Islet of Langerhans (tissue), 1 donor: ENCODE results near the gene TESK1.
"Not testable (repeated sequence)": the region's sequence is repeated elsewhere in the genome, so short reads cannot be mapped to it uniquely, and the experiment has no call there.

Experiments used
- FAIRE-seq: peaks from one replicate; lab custom pipeline; 2011; peaks lifted over from hg19 to GRCh38; lab: Jason Lieb, UNC

Gene TESK1

DNA sequence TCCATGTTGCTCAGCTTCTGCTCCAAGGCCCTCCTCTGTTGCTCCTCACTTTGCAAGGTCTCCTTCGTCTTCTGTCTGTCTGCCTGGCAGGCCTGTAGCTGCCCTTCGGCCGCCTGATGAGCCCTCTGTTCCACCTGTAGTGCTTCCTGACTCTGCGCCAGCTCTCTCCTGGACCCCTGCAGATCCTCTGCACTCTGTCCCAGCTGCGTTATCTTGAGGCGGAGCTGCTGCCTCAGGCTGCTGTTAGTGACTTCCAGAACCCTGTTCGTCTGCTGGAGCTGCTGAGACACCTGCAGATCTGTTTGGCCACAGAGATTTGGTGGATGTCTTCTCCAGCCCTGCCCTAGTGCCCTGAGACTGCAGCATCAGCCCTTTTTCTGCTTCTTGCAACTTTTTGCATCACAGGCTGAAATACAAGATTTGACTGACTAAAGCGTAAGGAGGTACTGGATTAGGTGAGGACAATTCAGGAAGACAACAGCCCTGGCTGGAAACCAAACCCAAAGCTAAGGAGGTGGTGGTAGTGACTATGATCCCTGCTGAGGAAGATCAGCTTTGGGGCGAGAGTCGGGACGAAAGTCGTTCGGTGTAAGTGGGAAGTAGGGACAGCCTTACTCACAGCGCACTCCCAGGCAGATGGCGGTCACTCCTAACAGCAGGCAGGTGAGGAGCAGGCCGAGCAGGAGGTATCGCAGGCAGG is 11.1 kb downstream of the TESK1 start:
- FAIRE-seq: no peak

DNA sequence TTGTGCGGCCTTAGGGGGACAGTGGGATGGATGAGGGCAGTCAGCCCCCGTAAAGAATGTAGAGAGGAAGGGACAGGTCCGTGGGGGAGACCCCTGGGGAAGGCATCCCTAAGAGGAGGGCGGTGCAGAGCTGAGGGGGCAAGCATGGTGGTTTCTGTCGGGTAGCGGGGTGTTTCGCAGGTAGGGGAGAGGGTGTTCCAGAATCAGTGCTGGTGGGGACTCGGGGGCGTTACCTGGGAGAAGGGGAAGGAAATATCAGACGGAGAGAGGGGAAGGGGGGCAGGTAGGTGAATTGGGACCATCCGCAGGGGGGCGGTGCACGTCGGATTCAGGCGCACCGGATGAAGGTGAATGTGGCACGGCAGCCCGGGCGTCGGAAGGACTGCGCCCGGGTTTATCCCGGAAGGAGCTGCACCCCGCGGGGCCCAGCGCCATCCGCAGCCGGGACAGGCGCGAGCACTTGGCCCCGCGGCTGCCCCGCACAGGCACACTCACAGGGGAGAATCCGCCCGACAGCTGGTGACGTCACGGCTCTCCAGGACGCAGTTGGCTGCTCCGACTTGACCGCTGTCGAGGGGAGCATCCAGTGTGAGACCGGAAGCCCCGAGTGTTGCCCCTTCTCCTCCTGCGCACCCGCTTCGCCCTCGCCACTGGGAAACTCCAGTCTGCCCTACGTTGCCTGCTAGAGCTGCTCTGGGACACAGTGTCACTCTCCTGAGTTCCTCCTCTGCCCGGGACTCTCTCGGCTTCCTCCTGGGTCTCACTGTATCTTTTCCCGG is 11.8 kb downstream of the TESK1 start:
- FAIRE-seq: no peak

DNA sequence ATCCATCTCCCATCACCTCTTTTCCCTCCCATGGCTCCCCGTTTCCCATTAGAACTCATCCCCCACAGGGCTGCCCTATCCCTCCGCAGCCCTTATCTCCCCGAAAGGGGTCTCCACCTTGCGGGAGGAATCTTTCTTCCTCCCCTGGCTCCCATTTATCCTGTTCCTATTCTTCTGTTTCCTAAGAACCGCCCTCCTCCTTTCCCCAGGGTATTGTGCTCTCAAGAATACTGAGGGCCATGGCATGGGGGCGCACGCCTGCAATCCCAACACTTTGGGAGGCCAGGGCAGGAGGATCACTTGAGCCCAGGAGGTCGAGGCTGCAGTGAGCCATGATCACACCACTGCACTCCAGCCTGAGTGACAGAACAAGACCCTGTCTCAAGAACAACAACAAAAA is 12.5 kb downstream of the TESK1 start:
- FAIRE-seq: no peak

DNA sequence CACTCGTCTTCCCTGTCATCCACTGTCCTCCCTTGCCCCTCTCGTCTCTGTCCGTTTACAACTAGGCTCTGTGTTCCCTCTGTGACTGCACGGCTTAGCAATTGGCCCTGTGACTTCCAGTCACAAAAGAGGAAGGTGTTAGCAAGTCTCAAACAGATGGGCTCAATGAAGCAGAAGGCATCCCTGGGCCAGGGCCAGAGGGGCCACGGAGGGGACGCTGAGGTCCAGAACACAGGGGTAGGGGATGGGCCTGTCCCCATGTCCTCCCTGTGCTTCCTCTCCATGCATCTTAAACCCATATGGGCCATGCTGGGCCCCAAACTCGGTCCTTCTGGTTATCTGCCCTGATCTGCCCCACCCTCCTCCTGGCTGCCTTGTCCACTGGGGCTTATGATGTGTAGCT is 13.3 kb downstream of the TESK1 start, which contains the start of gene CD72:
CD72 (minus strand) TSS at position 89 of the 403 bp plus-strand sequence. CDS start 110 bp downstream, outside the sequence.
- no peak for FAIRE-seq

DNA sequence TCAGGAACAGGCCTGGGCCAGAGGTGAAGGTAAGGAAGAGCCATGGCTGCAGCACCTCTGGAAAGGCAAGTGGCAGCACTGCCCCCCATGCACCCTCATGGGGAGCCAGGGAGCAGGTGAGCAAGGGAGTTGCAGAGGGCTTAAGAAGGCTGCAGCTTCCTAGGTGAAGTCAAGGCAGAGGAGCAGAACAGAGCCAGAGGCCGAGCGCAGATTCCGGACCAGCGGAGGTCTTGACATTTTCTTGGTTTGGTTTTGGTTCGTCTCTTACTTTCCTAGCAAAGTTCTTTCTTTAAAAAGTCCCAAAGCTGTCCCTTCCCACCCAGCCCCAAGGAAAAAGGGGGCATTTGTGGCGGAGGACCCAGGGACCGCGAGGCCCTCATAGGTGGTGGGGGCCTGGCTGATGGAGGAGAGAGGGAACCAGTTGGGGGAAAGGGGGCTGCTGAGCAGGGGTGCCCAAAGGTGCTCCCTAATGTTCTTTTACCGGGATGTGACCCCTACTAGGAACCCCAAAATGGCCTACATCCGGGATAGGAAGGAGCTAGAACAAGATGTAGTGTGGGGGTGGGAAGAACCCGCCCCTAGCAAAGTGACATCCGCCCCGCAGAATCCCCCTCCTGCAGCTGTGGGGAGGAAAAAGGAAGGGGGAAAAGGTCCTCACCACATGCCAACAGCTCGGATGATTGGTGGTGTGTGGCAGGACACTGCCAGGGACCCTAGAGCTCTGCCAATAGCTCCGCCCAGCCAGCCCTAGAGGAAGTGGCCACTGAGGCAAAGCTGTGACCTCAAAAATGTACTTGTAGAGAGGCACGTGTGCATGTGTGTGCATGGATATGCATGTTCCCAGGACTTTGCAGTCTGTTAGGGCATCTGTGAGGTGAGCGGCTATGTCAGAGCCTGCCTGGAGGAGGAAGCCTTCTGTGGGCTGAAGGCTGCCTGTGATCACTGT is 14.1 kb downstream of the TESK1 start:
- no peak for FAIRE-seq

DNA sequence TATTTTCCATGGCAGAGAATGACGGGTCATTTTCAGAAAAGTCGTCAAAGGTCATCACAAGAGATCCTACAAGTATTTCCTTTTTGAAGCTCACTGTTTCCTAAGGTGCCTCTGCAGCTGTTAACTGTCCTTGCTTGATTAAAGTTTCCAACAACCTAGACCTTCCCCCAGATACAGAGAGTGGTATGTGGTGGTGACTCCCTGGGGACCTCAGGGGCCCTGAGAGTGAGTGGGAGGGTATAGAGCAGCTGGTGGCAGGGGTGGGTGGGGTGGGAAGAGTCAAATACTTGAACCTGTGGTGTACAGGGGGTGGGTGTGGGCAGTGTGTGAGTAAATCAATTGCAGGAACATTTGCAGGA is 14.7 kb downstream of the TESK1 start:
- FAIRE-seq: no peak

DNA sequence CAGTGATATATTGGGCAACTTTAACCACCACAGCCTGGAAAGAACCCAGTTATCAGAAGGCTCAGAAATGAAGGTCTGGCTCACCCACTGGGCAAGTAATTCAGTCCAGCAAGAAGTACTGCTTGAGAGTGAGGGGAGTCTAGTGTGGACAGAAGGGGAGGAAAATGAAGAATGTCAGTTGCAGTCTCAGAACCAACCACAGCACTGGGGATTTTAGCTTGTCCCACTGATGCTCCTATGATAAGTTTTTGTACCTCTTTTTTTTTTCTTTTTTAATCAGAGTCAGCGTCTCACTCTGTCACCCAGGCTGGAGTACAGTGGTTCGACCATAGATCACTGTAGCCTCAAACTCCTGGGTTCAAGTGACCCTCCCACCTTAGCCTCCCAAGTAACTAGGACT is 22.5 kb downstream of the TESK1 start:
- FAIRE-seq: no peak

DNA sequence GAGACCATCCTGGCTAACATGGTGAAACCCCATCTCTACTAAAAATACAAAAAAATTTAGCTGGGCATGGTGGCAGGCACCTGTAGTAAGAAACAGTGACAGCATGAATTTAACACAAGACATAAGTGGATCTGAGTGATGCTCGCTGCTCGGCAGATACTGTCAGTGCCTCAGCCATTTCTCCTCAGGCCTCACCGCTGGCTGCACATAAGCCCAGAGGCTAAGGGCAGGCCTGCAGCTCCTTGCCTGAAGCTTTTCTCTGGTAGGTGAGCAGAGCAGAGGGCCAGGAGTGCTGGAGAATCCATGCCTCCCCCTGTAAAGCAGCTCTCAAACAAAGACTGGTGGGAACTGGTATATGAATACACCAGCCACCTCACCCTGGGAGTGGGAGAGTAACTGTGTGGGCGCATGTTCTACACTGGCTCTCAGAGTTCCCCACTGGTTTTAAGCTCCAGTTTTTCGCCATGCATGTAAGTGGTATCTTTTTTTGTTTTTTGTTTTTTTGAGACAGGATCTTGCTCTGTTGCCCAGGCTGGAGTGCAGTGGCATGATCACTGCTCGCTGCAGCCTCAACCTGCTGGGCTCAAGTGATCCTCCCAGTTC is 23.4 kb downstream of the TESK1 start:
- FAIRE-seq: no peak

DNA sequence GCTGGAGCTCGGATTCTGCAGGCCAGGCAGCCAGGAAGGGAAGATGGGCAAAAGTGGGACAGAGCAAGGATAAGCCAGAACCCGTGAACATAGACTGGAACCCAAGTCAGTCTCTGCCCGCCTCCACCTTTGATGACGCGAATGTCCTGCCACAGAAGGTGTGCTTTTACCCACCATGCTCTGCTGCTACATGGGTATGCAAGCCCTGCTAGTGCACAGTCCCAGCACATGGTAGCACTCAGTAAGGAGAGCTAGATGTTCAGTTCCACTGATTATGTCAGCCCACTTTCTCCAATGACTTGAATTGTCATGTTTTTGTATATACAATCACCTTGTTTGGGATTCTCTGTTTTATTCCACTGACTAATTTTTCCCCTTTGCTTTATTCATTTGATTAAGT is 24.5 kb downstream of the TESK1 start:
- FAIRE-seq: no peak

DNA sequence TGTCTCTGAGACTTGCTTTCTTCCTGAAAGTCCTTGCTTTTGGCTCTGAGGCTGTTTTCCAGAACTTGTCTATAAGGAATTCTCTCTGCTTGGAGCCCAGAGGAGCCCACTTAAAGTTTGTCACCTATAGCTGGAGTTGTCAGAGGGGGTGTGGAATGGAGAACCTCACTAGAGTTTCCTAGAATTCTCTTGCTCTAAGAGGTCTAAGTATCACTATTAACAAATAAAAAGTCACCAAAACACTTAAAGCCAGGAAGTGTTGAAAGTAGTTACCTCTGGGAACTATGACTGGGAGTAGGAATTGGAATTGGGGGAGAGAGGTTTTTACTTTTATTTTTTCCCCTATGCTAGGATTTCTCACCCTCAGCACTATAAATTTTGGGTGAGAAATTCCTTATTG is 30.7 kb downstream of the TESK1 start:
- no peak for FAIRE-seq

DNA sequence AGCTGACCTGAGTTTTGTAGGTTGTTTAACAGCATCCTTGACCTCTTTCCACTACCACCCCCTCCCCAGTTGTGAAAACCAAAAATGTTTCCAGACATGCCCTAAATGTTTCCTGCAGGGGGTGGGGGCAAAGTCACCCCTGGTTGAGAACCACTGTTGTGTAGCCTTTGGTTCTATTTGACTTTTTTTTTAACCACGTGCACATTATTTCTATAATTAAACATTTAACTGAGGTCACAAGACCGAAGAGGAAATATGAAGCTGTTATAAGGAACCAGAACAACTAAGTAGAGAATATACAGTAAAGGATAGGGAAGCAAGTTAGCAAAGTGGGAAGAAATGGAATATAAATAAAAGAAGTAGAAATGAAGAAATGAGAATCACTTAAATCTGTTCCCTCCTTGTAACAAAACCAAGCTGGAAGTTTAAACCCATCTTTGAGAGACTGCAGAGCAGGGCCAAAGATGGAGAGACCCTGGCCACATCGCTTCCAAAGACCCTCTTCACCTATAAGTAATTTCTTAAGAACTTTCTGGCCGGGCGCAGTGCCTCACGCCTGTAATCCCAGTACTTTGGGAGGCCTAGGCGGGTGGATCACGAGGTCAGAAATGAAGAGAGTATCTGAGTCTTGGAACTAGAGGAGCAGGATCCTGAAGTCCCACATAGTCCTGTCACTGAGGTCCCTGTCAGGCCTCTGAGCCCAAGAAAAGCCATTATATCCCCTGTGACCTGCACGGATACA is 31.2 kb downstream of the TESK1 start:
- FAIRE-seq: no peak

DNA sequence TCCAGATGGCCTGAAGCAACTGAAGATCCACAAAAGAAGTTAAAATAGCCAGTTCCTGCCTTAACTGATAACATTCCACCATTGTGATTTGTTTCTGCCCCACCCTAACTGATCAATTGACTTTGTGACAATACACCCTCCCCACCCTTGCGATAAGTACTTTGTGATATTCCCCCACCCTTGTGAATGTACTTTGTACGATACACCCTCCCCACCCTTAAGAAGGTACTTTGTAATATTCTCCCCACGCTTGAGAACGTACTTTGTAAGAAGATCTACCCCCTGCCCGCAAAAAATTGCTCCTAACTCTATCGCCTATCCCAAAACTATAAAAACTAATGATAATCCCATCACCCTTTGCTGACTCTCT is 31.8 kb downstream of the TESK1 start:
- not testable (repeated sequence) for FAIRE-seq

DNA sequence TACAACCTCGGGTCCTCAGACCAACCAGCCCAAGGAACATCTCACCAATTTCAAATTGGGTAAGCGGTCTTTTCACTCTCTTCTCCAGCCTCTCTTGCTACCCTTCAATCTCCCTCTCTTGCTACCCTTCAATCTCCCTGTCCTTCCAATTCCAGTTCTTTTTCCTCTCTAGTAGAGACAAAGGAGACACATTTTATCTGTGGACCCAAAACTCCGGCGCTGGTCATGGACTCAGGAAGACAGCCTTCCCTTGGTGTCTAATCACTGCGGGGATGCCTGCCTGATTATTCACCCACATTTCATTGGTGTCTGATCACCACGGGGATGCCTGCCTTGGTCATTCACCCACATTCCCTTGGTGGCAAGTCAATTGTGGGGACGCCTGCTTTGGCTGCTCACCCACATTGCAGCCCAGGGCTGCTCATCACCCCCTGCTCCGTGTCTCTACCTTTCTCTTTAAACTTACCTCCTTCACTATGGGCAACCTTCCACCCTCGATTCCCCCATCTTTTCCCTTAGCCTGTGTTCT is 32.4 kb downstream of the TESK1 start:
- not testable (repeated sequence) for FAIRE-seq

DNA sequence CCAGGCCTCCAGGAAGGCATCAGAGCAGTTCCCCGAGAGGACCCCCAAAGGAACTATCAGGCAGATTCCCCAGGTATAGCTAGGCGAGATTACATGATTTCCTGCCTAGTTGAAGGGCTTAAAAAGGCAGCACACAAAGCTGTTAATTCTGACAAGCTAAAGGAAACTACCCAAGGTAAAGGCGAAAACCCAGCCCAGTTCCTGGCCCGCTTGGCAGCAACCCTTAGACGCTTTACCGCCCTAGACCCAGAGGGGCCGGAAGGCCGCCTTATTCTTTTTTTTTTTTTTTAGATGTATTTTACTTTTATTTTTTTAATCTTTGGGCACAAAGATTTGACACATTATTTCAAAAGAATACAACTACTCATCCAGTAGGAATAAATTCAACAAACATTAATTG is 33.7 kb downstream of the TESK1 start:
- FAIRE-seq: not testable (repeated sequence)

DNA sequence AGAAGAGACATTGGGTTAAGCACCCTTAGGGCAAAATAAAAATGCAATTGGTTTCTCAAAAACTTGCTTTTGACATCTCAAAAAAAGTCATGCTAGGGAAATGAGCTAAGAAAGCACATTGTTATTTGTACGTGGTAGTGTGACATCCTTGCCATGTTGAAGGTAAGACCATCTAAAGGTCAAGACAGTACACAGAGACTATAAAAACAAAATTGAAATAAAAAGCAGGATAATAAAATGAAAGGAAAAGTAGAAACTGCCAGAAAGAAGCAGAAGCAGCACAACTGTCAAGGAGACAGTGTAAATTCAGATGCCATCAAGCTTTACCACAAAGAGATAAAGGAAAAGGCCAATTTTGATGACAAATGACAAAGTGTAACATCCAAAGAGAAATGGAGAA is 34.2 kb downstream of the TESK1 start:
- not testable (repeated sequence) for FAIRE-seq

DNA sequence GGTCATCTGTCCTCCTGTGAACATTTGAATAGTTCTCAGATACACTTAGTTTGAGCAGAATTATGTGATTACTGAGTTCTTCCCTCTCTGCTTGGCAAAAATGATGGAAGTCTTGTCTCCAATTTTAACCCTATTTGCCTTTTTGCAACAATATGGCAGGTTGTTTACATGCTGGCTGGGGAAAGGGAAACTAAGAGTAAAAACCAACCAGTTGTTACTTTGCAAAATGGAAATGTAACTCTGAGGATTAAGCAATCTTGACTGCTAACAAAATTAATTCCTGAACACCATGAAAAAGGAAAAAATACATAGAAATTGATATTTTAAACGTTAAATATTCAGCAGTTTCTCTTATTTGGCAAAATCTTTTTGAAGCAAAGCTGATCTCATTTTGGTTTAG is 34.6 kb downstream of the TESK1 start:
- FAIRE-seq: no peak

DNA sequence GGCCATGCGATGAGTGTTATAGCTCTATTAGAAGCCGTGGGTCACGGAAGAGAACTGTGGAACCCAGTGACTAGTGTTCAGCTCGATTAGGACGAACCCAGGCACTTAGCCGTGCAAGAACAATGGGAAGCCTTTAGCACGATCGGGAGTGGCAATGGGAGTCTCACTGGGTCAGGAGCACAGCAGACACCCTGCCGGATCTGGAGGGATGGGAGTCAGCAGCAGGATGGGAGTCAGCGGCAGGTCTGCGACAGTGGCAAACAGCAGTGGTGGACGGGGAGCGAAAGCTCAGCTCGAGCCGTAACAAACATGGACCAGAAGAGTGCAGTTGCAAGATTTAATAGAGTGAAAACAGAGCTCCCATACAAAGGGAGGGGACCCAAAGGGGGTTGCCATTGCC is 35.4 kb downstream of the TESK1 start:
- not testable (repeated sequence) for FAIRE-seq

DNA sequence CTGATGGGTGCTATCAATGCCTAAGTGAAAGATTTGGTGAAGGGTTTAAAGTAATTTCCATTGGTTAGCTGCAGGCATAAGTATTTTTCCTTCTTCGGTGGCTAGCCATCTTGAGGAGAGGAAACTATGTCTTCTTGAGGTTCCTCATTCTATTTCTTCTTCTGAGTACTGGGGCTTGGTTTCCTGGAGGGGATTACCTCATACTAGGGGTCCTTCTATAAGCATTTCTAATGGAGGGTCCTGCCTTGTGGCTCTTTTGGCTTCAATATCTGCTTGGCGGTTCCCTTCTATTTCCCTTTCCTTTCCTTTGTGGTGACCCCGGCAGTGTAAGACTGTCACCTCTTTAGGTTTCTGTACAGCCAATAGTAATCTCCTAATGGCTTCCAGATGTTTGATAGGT is 36.4 kb downstream of the TESK1 start:
- FAIRE-seq: not testable (repeated sequence)

DNA sequence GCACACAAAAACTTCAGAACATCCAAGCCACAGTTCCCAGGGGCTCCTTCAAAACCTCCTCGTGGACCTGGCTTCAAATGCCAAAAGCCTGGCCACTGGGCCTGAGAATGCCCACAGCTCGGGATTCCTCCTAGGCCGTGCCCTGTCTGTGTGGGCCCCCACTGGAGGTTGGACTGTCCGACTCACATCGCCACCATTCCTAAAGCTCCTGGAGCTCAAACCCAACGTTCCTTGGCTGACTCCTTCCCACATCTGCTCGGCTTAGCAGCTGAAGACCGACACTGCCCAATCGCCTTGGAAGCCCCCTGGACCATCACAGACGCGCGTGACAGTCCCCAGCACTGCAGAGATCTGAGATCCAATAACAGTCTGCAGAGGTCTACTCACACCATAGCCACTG is 38.0 kb downstream of the TESK1 start:
- FAIRE-seq: no peak

DNA sequence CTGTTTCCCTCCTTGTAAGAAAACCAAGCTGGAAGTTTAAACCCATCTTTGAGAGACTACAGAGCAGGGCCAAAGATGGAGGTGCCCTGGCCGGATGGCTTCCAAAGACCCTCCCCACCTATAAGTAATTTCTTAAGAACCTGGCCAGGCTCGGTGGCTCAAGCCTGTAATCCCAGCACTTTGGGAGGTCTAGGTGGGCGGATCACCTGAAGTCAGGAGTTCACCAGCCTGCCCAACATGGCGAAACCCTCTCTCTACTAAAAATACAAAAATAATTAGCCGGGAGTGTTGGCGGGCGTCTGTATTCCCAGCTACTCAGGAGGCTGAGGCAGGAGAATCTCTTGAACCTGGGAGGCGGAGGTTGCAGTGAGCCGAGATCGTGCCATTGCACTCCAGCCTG is 40.7 kb downstream of the TESK1 start:
- not testable (repeated sequence) for FAIRE-seq

DNA sequence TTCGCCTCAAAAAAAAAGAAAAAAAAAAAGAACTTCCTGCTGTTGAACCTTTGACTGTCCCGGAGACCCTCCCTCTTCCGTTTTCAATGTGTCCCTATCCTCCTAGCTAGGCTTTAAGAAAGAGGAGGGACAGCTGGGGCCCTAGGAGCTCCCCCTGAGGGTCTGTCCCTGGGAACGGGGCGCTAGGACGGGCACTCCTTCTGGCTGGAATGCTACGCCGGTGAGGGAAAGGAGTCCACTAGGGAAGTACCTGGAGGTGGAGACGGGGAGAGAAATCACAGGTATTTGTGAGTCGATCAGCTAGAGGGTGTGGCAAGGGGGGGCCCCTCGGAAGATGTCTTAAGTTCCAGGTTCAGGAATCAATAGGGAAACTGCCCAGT is 41.1 kb downstream of the TESK1 start:
- FAIRE-seq: no peak
